22Rv1 (cell line): ENCODE measurements around the gene FAU.

Source experiments
- H3K27ac ChIP-seq: fragments of 450-650 bp; 2 replicates; pipeline ENCODE4 v1.5.1; 2017
- ZFX ChIP-seq: fragments of 450-650 bp; IDR thresholded peaks from 2 replicates; pipeline ENCODE4 v1.6.1; 2017; ENCODE audit warnings: antibody characterized with exemption, borderline replicate concordance
- TF ChIP-seq, protein P1 (sequence below): fragments of 450-650 bp; IDR thresholded peaks from 2 replicates; pipeline ENCODE4 v1.5.1; 2017; ENCODE audit warnings: mild to moderate bottlenecking

FAU gene

DNA sequence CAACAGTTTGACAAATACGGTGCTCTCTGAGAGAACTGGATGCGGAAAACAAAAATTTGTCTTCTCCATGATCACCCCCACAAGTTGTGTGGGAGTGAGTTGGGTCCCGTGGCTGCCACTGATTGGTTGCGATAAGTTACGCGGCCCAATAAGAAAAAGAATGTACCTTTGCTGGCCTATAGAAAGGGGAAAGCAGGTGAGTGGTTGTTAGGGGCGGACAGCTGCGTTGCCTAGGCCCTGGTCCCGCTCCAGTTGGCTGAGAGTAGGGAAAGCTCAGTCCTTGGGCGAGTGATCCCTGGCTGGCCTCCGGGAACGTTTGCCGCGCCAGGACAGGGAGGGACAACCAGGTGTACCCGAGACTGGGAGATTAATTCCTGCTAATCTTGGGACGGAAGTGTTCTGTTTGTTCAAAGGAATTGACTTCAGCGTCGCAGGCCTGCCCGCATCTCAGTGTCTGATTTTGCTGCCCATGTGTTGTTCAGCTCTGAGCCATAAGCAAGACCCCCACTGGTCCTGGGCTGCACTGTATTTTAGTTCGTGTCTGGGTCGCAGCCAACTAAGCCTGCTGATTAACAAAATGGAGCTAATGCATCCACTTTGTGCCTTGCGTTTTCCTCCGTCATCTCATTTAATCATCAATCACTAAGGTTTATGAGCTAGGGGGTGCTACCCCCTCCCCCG, 13.2 kb upstream of the FAU start:
- peak overlapping the region; percentile 98 for H3K27ac ChIP-seq
- TF ChIP-seq, protein P1, sequence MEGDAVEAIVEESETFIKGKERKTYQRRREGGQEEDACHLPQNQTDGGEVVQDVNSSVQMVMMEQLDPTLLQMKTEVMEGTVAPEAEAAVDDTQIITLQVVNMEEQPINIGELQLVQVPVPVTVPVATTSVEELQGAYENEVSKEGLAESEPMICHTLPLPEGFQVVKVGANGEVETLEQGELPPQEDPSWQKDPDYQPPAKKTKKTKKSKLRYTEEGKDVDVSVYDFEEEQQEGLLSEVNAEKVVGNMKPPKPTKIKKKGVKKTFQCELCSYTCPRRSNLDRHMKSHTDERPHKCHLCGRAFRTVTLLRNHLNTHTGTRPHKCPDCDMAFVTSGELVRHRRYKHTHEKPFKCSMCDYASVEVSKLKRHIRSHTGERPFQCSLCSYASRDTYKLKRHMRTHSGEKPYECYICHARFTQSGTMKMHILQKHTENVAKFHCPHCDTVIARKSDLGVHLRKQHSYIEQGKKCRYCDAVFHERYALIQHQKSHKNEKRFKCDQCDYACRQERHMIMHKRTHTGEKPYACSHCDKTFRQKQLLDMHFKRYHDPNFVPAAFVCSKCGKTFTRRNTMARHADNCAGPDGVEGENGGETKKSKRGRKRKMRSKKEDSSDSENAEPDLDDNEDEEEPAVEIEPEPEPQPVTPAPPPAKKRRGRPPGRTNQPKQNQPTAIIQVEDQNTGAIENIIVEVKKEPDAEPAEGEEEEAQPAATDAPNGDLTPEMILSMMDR = no peak
- no peak for TF ChIP-seq ZFX

DNA sequence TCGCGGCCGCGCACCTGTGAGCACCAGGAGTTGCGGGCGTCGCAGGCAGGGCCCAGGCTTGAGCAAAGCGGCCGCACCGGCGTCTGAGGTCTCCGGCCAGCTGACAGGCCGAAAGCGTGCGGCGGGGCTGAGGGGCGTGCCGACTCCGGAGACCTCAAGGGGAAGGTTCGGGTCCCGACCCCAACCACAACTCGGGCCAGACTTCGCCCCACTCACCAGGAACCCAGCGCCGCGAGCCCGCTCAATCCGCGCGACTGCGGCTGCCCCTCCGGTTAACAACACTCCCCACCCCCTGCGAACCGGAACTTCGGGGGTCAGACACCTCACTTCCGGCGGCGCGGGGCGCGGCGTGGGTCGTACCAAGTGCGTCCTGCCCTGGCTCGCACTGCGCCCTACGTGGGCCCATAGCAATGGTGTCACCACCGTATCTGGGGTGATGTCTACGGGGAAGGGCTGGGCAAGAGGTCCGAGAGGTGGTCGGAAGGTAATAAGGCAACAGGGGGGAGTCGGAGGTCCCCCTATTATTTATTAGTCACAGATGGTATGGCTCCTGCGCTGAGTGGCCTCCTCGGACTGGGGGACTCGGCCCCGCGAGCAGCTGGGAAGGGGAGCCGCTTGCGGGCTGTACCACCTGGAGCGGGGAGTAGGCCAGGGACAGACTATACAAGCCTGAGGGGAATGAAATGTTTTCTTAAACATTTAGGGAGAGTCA, 12.5 kb upstream of the FAU start, which contains the start of gene SYVN1:
Gene SYVN1, minus strand, starts transcription at position 280 of the 712 bp plus-strand sequence. CDS start 918 bp downstream, outside the sequence.
- H3K27ac ChIP-seq = peak within 1 kb of the TSS; percentile 98
- TF ChIP-seq ZFX = no peak
- TF ChIP-seq, protein P1 = no peak

DNA sequence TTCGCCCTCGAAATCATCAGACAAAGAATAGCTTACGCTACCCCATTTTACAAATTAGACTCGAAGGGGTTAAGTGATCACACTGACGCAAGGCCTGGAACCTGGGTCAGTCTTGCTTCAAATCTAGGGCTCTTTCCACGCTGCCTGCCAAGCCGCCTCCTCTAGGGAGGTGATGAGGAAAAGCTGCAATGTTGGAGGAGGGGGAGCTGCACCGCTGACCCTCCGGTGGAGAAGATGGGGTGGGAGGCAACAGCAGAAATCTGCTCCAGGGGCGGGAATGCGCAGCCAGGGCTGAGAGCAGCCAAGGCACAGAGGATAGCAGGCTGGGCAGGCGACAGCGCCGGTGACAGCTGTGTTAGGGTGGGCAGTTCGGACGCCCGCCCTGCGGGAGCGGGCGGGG, 11.8 kb upstream of the FAU start:
- TF ChIP-seq, protein P1 = no peak
- no peak for TF ChIP-seq ZFX

DNA sequence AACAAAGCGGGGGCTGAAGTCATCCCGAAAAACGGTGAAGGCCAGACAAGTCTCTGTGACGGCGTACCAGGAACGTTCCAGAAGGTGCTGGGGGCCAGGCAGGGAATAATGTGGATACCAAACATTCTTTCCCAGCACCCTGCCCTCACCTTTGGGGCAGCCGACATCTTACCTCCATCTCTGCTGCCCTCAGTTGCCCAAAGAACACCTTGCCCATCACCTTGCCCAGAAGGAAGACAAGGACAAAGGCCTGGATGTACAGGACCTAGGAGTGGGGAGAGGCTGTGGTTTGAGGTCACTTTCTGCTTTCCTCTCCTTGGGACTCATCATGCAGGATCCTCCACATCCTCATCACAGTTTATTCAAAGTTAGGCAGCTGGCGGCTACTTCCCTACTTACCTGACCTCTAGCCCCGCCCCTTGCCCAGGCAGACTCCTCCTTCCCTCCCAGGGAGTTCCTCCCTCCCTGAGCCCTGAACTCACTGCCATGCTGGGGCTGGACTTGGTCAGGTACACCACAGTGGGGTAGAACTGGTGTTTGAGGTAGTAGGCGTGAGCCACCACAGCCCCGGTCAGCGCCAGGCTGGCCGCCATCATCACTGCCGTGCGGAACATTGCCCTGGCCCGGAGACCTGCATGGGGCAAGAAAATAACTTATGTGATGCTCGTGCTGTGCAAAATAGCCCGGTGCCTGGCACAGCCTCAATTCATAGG, 11.2 kb upstream of the FAU start:
- H3K27ac ChIP-seq = peak overlapping the region; percentile 98
- no peak for TF ChIP-seq ZFX
- TF ChIP-seq, protein P1 = no peak

More for the DNA sequence above, 11.8 kb upstream of the FAU start:
- peak overlapping the region; percentile 98 for H3K27ac ChIP-seq

DNA sequence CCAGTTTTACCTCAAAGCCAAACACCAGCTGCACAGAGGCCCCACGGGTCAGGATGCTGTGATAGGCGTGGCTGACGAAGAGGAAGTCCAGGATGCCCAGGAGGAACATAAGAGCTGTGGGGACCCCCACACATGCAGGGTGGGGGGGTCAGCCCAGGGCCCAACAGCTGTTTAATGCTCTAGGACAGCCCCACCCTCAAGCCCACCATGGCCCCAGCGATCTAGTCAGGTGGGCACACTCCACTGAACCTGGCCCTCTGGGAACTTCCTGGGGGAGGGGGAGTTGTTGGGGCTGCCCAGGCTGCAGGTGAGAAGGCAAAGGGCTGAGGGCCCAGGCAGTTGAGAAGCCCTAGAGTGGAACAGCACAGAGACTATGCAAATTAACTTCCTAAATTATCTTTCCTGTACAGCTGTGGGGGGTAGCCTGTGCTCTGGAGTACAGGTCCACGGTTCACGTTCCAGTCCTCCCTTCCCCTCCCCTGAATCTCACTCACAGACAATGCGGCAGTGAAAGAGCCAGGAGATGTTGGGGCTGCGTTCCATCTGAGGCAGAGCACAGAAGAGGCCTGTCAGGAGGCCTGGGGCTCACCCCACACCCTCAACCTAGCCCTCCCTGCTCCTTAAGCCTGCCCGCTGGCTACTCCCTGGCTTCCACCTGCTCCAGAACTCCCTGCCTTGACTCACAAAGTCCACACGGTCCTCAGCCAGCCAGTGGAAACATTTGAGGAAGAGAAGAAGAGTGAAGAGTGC, 10.5 kb upstream of the FAU start:
- TF ChIP-seq, protein P1 = no peak
- no peak for TF ChIP-seq ZFX
- H3K27ac ChIP-seq = peak overlapping the region; percentile 98

DNA sequence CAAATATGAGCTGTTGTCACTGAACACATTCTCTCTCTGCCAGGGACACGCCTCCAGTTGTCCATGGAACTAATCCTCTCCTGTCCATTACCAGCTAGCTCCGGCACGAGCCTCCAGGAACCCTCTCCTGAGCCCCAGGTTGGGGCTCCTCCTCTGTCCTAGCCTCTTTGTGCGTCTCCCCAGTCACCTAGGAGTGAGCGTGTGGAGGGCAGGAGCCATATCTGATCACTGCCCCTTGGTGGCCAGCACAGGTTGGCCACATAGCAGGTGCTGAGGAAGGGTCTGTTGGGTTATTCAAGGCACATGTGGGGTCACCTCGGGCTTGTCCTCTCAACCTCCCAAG, 9.9 kb upstream of the FAU start:
- no peak overlapping the region for H3K27ac ChIP-seq
- no peak for TF ChIP-seq ZFX
- TF ChIP-seq, protein P1 = no peak
